ENCODE results near the gene PDZD11. TPM values are rescaled to one million over a fixed set of nuclear protein-coding genes. Genes with fewer than 3 reads are reported as not detected.
"Not testable (repeated sequence)": the region's sequence is repeated elsewhere in the genome, so short reads cannot be mapped to it uniquely, and the experiment has no call there.

Gene PDZD11
- total RNA-seq, 2 donors from 2014 or later: 49.2 to 50.9 TPM

DNA sequence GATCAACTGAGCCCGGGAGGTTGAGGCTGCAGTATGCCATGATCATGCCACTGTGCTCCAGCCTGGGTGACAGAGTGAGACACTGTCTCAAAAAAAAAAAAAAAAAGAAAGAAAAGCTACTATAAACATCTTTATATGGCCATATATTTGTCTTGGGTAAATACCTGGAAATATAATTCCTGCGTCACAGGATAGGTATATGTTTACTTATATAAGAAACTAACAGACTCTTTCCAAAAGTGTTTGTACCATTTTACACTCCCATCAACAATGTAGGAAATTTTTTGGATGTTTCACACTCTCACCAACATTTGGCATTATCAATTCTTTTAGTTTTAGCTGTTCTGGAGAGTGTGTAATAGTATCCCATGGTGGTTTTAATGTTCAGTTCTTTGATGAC is 42.5 kb downstream of the PDZD11 start:
- no peaks in the 10 kb centered on the region for H3K9me3 ChIP-seq
- no peaks in the 10 kb centered on the region for H3K36me3 ChIP-seq
- H3K9ac ChIP-seq (ENCODE audit: low read depth in 2 of 2, low read length in 2 of 2): no peak overlapping the region
- no peaks in the 10 kb centered on the region for H3K27me3 ChIP-seq
- intact Hi-C loops (cut with DNase I): no loop called here
- no peak overlapping the region for H3K4me3 ChIP-seq
- H3K4me1 ChIP-seq: no peaks in the 10 kb centered on the region
- no peak overlapping the region for H3K27ac ChIP-seq
- DNase-seq: no peak
- TF ChIP-seq, protein P1, sequence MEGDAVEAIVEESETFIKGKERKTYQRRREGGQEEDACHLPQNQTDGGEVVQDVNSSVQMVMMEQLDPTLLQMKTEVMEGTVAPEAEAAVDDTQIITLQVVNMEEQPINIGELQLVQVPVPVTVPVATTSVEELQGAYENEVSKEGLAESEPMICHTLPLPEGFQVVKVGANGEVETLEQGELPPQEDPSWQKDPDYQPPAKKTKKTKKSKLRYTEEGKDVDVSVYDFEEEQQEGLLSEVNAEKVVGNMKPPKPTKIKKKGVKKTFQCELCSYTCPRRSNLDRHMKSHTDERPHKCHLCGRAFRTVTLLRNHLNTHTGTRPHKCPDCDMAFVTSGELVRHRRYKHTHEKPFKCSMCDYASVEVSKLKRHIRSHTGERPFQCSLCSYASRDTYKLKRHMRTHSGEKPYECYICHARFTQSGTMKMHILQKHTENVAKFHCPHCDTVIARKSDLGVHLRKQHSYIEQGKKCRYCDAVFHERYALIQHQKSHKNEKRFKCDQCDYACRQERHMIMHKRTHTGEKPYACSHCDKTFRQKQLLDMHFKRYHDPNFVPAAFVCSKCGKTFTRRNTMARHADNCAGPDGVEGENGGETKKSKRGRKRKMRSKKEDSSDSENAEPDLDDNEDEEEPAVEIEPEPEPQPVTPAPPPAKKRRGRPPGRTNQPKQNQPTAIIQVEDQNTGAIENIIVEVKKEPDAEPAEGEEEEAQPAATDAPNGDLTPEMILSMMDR (IDR thresholded peaks at IDR 0.05): no peak

DNA sequence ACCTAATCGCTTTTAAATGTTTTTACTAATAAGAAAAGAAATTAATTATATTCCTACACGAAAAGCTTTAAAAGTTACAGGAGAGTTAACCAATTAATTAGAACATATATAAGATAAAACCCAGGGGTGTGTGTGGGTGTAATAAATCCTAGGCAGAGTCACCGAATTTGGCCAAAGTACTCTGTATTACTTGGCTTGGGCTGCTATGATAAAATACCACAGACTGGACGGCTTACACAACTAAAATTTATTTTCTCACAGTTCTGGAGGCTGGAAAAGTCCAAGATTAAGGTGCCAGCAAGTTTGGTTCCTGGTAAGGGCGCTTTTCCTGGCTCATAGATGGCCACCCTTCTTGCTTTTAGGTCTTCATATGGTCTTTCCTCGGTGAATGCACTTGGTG is 44.8 kb downstream of the PDZD11 start:
- no peak overlapping the region for H3K27ac ChIP-seq
- no peak for DNase-seq
- H3K4me3 ChIP-seq: no peak overlapping the region
- no peaks in the 10 kb centered on the region for H3K9me3 ChIP-seq
- H3K4me1 ChIP-seq: no peaks in the 10 kb centered on the region
- TF ChIP-seq, protein P1 (IDR thresholded peaks at IDR 0.05): no peak
- H3K27me3 ChIP-seq: no peaks in the 10 kb centered on the region
- intact Hi-C loops (cut with DNase I): no loop called here
- no peaks in the 10 kb centered on the region for H3K36me3 ChIP-seq
- H3K9ac ChIP-seq (ENCODE audit: low read depth in 2 of 2, low read length in 2 of 2): no peak overlapping the region

DNA sequence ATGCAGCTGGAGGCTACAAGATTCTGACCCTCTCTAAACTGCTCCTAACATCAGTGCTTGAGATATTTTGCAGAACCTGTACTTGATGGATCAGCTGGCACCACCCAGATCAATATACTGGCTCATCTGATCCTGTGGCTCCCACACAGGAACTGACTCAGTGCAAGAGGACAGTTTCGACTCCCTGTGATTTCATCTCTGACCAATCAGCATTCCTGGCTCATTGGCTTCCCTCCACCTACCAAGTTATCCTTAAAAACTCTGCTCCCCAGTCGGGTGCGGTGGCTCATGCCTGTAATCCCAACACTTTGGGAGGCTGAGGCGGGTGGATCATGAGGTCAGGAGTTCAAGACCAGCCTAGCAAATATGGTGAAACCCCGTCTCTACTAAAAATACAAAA is 46.1 kb downstream of the PDZD11 start:
- H3K4me3 ChIP-seq; H3K9me3 ChIP-seq; H3K27ac ChIP-seq; H3K27me3 ChIP-seq; DNase-seq; H3K4me1 ChIP-seq; intact Hi-C loops (cut with DNase I); H3K9ac ChIP-seq (ENCODE audit: low read depth in 2 of 2, low read length in 2 of 2); H3K36me3 ChIP-seq: not testable (repeated sequence)

DNA sequence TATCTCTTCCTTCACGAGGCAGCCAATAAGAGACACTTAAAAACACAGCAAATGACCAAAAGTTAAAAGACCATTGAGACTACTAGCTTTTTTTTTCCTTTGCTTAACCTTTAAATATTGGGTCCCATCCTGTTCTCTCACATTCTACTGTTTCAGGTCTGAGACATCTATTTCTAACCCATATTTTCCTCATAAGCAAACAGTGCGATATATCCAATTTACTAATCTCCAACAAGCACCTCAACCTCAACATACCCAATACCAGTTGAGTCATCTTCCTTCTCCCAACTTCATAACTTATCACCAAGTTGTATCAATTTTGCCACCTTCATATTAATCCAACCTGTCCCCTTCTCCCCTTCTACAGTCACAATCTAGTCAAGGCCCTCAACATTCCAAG is 48.2 kb downstream of the PDZD11 start:
- Histone ChIP-seq H3K4me1 (no peaks in the 10 kb centered on the region), H3K27ac (no peak overlapping the region), H3K9me3 (no peaks in the 10 kb centered on the region), H3K4me3 (no peak overlapping the region), H3K36me3 (no peaks in the 10 kb centered on the region), H3K9ac (ENCODE audit: low read depth in 2 of 2, low read length in 2 of 2) (no peak overlapping the region), H3K27me3 (no peaks in the 10 kb centered on the region)
- intact Hi-C loops (cut with DNase I): no loop called here
- TF ChIP-seq, protein P1 (IDR thresholded peaks at IDR 0.05): no peak
- no peak for DNase-seq

DNA sequence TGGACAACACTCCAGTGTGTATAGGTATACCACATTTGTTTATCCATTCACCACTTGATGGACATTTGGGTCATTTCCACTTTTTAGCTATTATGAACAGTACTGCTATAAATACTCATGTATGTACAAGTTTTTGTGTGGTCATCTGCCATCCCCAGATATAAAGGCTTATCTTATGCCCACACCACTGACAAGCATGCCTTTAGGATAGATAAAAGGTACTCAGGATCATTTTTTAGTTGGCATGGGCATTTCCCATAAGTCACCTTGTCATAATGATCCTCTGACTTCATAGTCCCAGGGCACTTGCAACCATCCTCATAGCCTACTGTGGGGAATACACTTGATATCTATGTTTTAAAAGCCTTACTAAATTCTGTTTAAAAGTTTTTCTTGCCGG is 49.0 kb downstream of the PDZD11 start:
- H3K4me3 ChIP-seq: no peak overlapping the region
- no peaks in the 10 kb centered on the region for H3K9me3 ChIP-seq
- TF ChIP-seq, protein P1 (IDR thresholded peaks at IDR 0.05): no peak
- H3K4me1 ChIP-seq: no peaks in the 10 kb centered on the region
- DNase-seq: no peak
- H3K27ac ChIP-seq: no peak overlapping the region
- H3K36me3 ChIP-seq: no peaks in the 10 kb centered on the region
- no peaks in the 10 kb centered on the region for H3K27me3 ChIP-seq
- intact Hi-C loops (cut with DNase I): no loop called here
- no peak overlapping the region for H3K9ac ChIP-seq (ENCODE audit: low read depth in 2 of 2, low read length in 2 of 2)

Other genes with a start within 250 kb of the PDZD11 start
- gene AWAT2, start 240.0 kb downstream of the PDZD11 start, total RNA-seq: not detected
- gene OTUD6A, start 227.5 kb downstream of the PDZD11 start, total RNA-seq: not detected
- 10 to 100 TPM; 48.0 to 87.5 TPM for gene IGBP1, start 156.5 kb downstream of the PDZD11 start, total RNA-seq
- gene DGAT2L6, start 112.4 kb downstream of the PDZD11 start, total RNA-seq: not detected
- not detected for gene AWAT1, start 55.3 kb downstream of the PDZD11 start, total RNA-seq
- under 1 TPM; 0.20 to 0.35 TPM for gene P2RY4, start 29.7 kb downstream of the PDZD11 start, total RNA-seq
- not detected for gene ARR3, start 21.6 kb downstream of the PDZD11 start, total RNA-seq
- gene RAB41, start 7.8 kb downstream of the PDZD11 start, total RNA-seq: not detected
- gene KIF4A, start 177 bp upstream of the PDZD11 start, total RNA-seq: 10 to 100 TPM in 1 of 2 donors, 1 to 10 TPM in 1; 8.7 to 33.7 TPM
- 10 to 100 TPM in 1 of 2 donors, 1 to 10 TPM in 1; 5.0 to 15.3 TPM for gene GDPD2, start 133.4 kb upstream of the PDZD11 start, total RNA-seq
- 10 to 100 TPM; 68.9 to 78.9 TPM for gene DLG3, start 154.9 kb upstream of the PDZD11 start, total RNA-seq